SIG-M5 treated with dmso at 0.1 percent for 504 hours (cell line): ENCODE measurements around the gene RTBDN.
"Not testable (repeated sequence)": the region's sequence is repeated elsewhere in the genome, so short reads cannot be mapped to it uniquely, and the experiment has no call there.

Source experiments
- DNase-seq: peaks from one replicate; lab custom pipeline; 2025; ENCODE audit not compliant: unreplicated experiment; lab: John Stamatoyannopoulos, UW

Gene RTBDN

DNA sequence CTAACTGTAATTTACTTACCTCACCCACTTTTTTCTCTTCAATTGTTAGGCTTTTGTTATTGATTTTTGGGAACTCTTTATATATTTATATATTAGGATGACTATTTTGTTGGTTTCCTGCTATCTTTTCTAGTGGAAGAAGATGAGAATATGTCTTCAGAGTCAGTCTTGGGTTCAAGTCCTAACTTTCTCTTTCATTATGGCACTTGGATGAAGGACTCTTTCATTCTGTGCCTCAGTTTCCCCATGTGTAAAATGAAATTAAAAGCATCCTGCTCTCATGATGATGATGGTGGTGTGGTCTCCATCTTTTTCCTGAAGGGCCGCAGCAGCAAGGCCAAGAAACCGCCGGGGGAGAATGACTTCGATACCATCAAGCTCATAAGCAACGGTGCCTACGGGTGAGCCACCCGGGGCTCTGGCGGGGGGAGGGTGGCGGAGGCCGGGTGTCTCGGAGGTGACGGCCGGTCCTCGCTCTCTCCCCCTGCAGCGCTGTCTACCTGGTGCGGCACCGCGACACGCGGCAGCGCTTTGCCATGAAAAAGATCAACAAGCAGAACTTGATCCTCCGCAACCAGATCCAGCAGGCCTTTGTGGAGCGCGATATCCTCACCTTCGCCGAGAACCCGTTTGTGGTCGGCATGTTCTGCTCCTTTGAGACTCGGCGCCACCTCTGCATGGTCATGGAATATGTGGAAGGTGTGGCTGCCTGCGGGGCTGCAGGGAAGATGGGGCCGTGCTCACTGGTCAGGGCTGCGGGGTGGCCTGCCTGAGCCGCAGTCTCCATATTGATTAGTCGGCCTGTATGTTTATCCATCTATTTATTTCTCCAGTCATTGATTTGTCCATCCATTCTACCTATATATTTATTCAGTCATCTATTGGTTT, 23.9 kb upstream of the RTBDN start:
- no peak for DNase-seq

DNA sequence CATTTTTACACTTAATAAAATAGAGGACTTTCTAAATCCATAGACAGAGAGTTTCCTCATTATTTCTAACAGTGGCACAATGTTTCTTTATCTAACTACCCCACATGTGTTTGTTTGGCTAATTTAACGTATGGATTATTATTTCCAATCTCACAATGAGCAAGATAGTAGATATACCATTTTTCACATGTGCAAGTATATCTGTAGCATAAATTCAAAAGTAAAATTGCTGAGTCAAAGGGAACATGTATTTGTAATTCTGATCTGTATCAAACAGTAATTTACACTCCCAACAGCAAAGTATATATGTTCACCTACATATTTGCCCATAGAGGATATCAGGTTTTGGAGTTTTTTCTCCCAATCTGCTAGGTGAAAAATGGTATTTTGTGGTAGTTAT, 22.3 kb upstream of the RTBDN start:
- no peak for DNase-seq

DNA sequence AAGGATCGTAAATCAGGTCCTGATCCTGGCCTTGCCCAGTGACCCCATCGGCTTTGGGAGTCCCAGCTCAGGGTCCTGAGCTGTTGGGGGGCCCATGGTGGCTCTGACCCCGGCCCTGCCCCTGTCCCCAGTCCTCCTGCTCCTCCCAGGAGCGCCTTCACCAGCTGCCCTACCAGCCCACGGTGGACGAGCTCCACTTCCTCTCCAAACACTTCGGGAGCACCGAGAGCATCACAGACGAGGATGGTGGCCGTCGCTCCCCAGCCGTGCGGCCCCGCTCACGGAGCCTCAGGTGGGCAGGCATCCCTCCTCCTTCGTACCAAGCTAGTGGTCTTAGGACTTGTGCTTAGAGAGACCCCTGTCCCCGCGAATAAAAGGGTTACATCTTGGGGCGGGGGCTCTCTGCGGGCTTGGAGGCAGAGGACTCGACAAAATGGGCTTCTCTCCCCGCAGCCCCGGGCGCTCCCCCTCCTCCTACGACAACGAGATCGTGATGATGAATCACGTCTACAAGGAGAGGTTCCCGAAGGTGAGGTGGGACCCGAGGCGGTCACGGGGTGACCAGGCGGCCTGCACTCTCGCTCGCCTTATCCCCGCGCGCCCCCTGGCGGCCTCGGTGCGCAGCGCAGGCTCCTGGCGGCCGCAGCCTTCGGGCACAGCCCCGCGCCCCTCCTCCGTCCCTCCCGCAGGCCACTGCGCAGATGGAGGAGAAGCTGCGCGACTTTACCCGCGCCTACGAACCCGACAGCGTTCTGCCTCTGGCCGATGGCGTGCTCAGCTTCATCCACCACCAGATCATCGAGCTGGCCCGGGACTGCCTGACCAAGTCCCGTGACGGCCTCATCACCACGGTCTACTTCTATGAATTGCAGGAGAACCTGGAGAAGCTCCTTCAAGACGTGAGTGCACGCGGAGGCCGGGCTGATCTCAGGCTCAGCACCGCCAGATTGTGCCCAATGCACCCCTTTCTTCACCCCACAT, 13.1 kb upstream of the RTBDN start:
- DNase-seq: peak; percentile 64

DNA sequence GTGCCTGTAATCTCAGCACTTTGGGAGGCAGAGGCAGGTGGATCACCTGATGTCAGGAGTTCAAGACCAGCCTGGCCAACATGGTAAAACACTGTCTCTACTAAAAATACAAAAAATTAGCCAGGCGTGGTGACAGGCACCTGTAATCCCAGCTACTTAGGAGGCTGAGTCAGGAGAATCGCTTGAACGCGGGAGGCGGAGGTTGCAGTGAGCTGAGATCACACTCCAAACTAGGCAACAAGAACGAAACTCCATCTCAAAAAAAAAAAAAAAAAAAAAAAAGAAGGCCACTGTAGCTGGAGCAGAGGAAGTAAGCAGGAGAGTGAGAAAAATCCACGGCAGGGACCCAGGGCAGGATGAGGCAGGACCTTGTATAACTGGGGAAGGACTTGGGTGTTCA, 12.2 kb upstream of the RTBDN start:
- not testable (repeated sequence) for DNase-seq

DNA sequence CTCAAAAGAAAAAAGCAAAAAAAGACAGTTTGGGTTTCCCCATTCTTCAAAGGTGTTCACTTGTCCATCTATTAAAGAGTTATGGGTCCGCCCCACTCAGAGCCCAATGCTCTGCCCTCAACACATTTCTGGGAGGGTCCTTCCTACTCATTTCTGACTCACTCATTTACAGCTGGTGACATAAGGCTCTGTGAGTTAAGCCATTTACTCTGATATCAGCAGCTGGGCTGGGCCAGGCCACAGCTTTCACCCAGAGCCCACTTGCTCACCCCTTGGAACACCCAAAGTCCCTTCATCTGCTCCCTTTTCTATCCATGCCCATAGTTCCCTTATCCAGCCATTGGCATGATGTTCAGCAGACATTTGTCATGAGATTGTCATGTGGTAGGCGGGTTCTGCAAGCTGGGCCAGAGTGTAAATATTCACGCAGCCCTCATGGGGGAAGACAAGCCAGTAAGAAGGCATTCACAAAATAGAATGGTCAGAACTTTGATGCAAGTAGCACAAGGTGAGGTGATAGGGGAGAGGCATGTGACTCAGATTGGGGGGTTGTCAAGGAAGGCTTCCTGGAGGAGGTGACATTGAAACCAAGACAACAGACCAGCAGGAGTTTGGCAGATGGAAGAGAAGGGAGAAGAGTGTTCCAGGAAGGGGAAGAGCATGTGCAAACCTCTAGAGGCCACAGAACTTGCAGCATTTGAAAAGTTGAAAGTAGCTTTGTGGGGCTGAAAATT, 9.8 kb upstream of the RTBDN start:
- no peak for DNase-seq

DNA sequence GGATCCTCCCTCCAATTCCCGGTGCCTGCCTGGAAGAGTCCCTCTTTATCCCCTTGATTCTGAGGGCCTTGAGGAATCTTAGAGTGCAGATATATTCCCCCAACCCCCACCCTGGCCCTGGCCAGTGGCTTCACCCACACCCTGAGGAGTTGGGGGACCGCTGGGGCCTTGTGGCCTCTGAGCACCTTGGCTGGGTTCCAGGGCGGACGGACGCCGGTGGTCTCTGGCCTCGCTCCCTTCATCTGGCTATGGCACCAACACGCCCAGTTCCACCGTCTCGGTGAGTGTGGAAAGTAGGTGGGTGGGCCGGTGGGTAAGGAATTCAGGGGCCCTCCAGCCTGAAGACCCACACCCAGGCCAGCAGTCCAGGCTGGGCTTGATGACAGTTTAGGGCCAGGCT, 8.9 kb upstream of the RTBDN start:
- DNase-seq: no peak

DNA sequence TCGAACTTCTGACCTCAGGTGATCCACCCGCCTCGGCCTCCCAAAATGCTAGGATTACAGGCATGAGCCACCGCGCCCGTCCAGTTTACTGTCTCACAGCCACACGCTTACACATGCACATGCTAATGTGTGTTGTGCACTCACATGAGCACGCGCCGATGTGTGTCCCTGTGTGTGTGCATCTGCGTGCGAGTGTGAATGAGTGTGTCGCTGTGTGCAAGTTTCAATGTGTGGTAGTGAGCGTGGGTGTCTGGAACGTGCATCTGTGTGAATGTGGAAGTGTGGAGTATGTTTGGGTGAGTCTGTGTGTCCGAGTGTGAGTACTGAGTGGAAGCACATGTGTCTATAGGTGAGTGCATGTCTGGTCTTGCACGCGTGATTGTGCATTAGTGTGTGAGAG, 8.1 kb upstream of the RTBDN start:
- no peak for DNase-seq

DNA sequence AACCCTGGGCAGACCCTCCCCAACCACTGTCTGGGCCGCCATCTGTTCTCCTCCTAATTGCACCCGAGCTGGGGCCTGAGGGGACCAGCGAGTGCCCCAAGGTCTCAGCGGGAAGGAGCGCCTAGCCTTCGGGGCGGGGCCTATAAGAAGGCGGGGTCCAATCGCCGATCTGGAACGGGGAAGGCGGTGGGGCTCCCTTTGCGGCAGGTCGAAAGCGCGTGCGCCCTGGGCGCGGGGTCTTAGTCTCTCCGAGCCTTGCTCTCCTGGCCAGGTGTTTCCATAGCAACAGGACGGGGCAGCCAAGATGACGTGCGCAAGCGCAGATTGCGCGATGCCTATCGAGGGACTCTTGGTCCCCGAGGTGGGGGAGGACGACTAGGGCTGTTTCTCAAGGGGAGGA, 6.7 kb upstream of the RTBDN start:
- no peak for DNase-seq

DNA sequence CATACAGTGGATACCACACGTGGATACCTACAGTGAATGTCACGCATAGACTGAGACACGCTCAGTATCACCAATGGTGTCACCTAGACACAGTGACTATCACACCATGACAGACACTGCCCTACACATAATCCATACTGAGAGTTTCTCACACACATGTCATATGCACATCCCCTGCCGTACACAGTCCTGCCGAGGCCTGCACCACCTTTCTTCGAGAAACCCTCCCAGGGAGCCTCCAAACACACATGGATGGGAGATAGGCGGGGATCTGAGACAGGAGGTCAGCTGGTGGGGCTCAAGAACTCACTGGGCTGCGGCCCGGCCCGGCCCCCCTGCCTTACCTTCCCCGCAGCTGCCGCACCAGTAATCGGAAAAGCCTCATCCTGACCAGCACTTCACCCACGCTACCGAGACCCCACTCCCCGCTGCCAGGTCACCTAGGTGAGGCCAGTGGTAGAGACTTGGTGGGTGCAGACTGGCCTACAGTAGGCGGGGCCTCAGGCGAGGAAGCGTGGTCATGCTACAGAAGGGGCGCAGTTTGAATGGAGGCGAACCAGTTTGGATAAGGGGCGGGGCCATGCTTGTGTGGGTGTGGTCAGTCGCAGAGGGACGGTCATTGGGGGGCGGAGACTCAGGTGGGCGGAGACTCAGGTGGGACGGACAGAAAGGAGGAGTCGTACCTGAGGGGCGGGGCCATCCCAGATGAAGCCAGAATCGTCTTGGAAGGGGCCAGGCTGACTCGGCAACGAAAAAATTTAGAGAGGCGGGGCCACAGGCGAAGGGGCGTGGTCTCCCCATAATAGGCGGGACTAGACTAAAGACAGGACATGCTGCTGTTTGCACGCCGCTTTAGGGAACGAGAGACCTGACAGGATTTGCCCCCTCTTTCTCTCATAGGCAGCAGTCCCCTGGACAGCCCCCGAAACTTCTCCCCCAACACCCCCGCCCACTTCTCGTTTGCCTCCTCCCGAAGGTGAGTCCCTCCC, 6.0 kb upstream of the RTBDN start:
- DNase-seq: peak; percentile 44

DNA sequence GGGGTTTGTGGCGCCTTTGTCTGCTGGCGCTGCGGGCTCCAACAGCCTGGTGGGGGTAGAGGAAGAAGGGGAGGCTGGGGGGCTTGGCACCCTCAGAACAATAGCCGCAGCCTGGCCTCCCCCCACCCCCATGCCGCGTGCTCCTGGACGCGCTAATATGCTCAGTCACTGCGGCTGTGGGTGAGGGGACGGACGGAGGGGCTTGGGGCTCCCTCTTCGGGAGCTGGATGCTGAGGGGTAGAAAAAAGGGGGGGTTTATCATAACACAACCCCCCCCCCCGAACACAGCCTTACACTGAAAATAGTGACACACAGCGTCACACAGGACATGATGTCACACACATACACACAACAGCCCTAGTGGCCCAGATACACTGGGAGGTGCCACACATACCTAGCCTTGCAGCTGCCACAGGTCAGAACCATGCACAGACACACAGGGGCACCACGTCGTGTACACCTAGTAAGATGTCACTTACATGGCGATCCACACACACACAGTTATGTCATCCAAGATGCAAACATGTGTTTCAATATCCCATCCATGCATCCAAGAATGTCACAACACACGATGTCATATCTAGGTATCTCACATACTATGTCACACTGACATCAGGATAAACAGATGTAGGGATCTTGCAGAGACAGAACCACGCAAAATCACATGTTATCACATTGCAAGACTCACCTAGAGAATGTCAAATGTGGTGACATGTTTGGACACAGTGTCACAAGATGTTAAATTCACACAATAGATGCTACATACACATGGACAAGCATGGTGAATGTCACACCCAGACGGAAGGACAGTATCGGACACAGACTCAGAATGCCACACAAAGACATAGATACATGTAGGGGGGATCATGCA, 4.7 kb upstream of the RTBDN start:
- DNase-seq: peak; percentile 11

DNA sequence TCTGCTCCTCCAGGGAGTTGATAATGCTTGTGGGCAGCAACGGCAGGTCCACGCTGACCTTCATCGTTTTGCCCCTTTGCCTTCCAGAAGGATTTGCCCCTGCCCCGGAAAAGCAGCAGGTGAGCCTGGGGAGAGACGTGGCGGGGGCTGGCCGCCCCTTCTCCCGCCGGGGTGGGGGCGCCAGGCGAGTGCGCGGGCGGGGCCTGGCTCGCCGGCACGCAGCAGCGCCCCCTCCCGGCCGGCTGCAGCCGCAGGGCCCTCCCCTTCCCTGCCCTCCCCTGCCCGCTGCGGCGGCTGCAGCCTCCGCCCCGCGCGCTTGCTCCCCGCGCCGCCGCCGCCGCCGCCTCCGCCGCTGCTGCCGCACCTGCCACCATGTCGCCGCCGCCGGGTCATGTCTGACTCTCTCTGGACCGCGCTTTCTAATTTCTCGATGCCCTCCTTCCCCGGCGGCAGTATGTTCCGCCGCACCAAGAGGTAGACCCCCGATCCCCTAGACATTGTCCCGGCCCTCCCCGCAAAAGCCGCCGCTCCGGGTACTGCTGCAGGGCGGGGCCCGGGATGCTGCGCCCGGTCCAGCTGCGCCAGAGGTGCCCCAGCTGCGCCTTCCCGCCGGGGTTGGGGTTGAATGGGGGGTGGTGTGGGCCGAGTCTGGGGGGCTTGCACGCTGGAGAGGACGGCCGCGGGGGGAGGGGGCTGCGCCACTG, 4.0 kb upstream of the RTBDN start, which contains the start of gene MAST1:
MAST1 (plus strand) TSS at position 334 of the 704 bp plus-strand sequence; CDS start at position 392, 58 bp downstream.
- DNase-seq: peak; percentile 52

DNA sequence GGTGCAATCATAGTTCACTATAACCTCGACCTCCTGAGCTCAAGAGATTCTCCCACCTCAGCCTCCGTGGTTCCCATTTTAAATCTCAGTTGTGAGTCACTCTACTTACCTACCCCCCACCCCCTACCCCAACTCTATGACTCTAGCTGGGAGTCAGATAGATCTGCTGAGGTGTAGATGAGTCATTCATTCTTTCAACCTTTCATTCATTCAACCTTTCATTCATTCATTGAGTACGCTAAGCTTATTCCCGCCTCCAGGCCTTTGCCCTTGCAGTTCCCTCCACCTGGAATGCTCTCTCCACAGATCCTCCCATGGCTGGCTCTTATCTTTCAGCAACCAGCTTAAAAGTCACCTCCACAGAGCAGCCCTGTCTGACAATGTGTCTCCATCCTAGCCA, 2.8 kb upstream of the RTBDN start:
- no peak for DNase-seq

DNA sequence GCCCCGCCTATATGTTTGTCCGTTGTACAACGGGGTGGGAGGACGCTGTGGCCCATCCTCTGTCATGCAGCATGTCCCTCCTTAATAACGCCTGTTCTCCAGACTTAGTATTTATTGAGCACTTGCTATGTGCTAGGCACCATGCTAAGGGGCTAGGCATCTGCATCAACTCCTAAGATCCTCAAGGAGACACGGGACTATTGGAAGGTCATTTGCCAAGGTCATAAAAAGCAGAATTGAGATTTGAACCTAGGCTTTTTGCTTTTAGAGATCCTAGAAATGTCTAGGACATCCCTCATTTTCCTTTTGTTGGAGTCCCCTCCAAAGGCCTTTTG, 2.1 kb upstream of the RTBDN start:
- no peak for DNase-seq

DNA sequence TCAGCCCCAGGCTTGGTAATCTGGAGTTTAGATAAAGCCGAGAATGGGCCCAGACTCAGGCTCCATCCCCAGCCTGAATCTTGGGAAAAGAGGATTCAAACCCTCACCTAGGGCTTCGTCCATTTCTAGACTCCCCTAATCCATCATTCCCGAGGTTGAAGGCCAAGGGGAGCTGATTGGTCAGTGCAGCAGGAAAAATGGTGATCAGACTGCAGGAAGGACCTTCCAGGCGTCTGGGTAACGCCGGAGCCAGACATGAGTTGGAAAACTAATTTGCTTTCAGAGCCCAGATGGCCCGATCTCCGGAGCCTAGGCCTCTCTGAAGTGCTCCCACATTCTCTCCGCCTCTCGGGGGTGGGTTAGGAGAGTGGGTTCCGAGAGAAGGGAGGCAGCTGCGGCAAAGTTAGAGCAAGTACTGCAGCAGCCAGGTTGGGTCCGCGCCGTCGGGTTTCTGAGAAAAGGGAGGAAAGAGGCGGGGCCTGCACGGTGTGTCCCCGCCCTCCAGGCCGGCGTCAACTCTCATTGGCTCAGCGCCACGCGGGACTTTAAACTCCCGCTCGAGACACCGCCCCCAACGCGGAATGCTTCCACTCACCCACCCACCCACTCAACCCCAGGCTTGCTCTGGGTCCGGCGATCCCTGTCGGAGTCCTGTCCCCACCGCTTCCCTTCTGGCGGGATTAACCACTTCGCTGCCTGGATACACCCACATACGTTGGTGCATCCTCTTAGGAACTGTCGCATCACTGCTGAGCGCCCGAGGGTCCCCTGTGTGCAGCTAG, 788 bp upstream of the RTBDN start:
- DNase-seq: no peak

DNA sequence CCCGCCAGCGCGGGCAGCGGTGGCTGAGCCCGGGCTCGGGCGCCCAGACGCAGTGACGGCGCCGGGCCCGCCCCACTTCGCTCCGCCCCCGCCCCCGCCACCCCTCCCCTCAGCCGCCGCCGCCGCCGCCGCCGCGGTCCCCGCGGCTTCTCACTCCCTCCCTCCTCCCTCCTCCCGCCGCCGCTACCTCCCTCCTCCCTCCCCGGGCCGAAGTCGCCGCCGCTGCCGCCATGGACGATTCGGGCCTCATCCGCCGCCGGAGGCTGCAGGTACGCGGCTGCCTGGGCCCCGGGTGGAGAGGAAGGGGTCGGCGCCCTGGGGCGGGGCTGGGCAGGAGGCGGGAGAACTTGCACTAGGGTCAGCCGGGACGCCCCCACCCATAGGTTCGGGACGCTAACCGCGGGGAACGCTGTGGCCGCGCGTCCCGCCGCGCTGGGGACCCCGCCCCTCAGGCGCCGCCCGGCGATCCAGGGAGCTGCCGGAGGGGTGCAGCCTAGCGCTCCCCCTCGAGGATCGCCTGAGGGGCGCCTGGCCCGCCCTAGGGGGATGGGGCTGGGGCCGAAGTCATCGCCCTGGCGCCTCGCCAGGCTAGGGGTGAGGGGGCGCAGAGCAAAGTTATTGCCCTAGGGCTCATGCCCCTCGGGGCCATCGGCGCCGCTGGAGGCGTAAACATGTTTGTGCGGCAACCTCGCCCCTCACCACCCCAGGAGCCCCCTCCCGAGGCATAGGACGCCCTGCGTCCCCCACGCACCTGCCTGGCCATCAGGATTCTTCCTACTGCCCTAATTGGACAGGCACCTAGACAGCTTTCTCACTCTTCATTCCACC, 427 bp downstream of the RTBDN start:
- peak; percentile 18 for DNase-seq

DNA sequence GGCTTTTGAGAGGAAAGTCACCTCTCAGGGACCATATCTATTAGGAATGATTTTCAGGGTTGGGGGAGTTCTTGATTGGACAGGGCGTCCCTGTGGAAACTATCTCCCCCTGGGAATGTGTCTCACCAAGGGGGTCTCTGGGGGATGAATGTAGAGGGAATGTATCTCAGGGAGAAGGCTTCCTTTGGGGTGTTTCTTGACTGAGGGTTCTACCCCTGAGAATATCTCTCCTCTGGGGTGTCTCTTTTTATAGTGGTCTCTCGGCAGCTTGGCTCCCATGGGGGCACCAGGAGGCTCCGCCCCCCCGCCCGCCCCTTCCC, 1.0 kb downstream of the RTBDN start:
- DNase-seq: no peak

DNA sequence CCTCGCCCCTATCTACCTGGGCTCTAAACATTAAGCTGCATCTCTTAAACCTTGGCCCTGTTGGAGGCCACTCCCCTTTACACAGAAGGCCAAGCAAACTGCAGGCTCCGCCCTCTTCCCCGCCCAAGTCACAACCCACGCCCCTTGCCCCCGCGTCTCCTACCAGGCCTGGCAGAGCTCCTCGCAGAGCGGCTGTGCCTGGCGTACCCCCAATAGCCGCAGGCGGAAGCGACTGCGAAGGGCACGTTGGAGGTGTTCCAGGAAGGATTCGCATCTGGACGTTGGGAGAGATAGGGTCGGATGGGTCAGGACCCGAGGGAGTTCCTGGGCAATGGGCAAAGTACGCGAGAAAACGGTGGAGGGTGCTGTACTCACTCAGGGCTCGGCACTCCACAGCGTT, 5.9 kb downstream of the RTBDN start:
- DNase-seq: peak; percentile 25
